Choroid plexus epithelial cell (primary cell): ENCODE results near the gene TPST2.

Source experiments
- DNase-seq: peaks from one replicate; pipeline ENCODE4 v3.0.0-alpha.2; 2010; ENCODE audit warnings: low read depth
- H3K4me3 ChIP-seq: 2 replicates; pipeline ENCODE4 v1.5.1; 2011; ENCODE audit warnings: low read depth, mild to moderate bottlenecking, control low read depth, low read length, moderate library complexity
- TF ChIP-seq, protein P1 (sequence below): conservative IDR thresholded peaks from 2 replicates; pipeline ENCODE4 v1.5.1; 2011; ENCODE audit warnings: low read depth, mild to moderate bottlenecking, control low read depth, inconsistent platforms, low read length, moderate library complexity

Gene TPST2

GRCh38 chr22:26552466-26552865, 37.5 kb downstream of the TPST2 start:
- TF ChIP-seq, protein P1, sequence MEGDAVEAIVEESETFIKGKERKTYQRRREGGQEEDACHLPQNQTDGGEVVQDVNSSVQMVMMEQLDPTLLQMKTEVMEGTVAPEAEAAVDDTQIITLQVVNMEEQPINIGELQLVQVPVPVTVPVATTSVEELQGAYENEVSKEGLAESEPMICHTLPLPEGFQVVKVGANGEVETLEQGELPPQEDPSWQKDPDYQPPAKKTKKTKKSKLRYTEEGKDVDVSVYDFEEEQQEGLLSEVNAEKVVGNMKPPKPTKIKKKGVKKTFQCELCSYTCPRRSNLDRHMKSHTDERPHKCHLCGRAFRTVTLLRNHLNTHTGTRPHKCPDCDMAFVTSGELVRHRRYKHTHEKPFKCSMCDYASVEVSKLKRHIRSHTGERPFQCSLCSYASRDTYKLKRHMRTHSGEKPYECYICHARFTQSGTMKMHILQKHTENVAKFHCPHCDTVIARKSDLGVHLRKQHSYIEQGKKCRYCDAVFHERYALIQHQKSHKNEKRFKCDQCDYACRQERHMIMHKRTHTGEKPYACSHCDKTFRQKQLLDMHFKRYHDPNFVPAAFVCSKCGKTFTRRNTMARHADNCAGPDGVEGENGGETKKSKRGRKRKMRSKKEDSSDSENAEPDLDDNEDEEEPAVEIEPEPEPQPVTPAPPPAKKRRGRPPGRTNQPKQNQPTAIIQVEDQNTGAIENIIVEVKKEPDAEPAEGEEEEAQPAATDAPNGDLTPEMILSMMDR, result no peak
- peak; percentile 16 for DNase-seq
- no peak overlapping the region for H3K4me3 ChIP-seq

- no peak for DNase-seq
- TF ChIP-seq, protein P1, result no peak
- no peak overlapping the region for H3K4me3 ChIP-seq
These were observed 38.4 kb downstream of the TPST2 start for GRCh38 chr22:26551568-26551967.

DNA sequence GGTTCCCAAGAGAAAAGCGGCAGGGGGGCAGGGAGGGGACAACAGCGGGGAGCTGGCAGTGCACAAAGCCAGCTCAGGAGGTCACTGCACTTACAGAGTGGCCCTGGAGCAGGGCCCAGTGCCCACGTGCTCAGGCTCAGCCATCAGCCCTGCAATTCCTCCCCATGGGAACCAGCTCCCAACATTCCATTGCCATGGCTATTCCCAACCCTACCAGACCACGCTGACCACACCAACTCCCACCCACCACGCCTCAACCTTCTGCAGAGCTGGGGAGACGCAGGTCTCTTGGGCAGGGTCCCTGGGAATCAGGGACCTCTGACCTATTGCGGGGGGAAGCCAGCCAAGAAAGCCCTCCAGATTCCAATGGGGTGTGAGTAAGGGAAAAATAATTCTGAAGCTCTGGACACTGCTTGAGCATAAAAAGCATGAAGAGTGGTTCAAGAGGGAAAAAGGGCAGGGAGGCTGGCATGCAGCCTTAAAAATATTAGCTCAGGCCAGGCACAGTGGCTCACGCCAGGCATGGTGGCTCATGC, 39.4 kb downstream of the TPST2 start:
- H3K4me3 ChIP-seq, result no peak overlapping the region
- TF ChIP-seq, protein P1, result no peak
- DNase-seq, result peak; percentile 69

DNA sequence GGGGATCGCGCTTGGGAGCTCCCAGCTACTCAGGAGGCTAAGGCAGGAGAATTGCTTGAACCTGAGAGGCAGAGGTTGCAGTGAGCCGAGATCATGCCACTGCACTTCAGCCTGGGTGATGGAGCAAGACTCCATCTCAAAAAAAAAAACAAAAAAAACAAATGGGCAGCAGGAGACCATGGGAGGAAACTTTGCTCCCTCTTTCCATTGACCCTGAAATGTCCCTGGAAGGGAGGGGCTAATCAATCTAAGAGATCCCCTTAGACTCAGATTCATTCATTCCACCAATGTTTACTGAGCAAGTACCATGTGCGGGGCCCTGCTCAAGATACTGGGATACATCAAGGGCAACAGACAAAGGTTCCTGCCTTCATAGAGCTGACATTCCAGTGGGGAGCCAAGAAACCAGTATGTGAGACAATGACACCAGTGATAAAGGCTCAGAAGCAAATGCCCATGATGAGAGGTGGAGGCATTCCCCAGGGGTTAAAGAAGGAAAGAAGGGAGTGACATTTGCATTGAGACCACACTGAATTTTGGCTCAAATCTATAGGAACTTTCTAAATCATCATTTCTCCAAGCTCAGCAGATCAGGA, 39.9 kb downstream of the TPST2 start:
- DNase-seq, result peak; percentile 3
- no peak overlapping the region for H3K4me3 ChIP-seq
- TF ChIP-seq, protein P1, result no peak

DNA sequence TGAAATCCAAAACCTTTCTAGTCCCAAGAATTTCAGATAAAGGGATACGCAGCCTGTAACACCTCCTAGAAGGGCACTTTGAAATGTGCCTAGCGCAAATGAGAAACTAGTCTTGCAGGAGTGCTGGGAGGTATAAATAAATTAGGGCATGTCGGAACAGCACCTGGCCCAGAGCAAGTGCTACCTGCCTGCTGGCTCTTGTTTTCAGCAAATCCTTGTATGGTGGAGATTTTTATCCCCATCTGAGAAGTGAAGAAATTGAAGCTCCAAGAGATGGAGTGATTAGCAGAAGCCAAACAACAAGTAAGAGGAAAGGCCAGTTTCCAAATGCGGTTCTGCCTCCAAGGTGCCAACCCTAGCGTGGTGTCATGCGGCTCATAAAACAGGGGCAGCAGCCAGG, 40.9 kb downstream of the TPST2 start:
- DNase-seq, result no peak
- TF ChIP-seq, protein P1, result no peak
- no peak overlapping the region for H3K4me3 ChIP-seq

DNA sequence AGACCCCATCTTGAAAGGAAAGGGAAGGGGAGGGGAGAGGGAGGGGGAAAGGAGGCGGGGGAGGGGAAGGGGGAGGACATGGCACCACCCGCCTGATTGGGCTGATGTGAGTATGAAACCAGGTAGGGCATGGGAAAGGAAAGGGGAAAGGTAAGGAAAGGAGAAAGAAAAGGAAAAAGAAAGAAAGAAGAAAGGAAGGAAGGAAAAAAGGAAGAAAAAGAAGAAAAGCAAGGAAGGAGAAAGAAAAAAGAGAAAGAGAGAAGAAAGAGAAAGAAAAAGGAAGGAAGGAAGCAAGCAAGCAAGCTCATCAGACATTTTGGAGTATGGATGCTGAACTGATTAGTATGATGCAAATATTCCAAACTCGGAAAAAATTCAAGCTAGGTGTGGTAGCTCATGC, 41.6 kb downstream of the TPST2 start:
- H3K4me3 ChIP-seq, result no peak overlapping the region
- TF ChIP-seq, protein P1, result no peak
- no peak for DNase-seq

GRCh38 chr22:26547837-26548236, 42.1 kb downstream of the TPST2 start:
- no peak overlapping the region for H3K4me3 ChIP-seq
- TF ChIP-seq, protein P1, result no peak
- DNase-seq, result no peak
